K562 (cell line): ENCODE results near the gene NDUFB10. TPM values are rescaled to one million over a fixed set of nuclear protein-coding genes. Genes with fewer than 3 reads are reported as not detected.

ENCODE experiments used
- BACH1 ChIP-seq: fragments of 200-800 bp; sonication (Bioruptor generic); IDR thresholded peaks from 2 replicates; pipeline ENCODE4 v1.6.1; 2016; ENCODE audit warnings: missing genetic modification characterization, missing compliant biosample characterization
- BDP1 ChIP-seq: IDR thresholded peaks from 3 replicates; pipeline ENCODE4 v1.6.1; 2011; ENCODE audit not compliant: insufficient read length, insufficient read depth
- BRF2 ChIP-seq: IDR thresholded peaks from 3 replicates; pipeline ENCODE4 v1.6.1; 2011; ENCODE audit warnings: borderline replicate concordance, mild to moderate bottlenecking; ENCODE audit not compliant: insufficient read length, insufficient read depth
- DPF2 ChIP-seq: fragments of 450-650 bp; IDR thresholded peaks from 2 replicates; pipeline ENCODE4 v1.6.1; 2016
- E2F3 ChIP-seq: fragments of 250-450 bp; sonication (Bioruptor Pico); IDR thresholded peaks from 2 replicates; pipeline ENCODE4 v1.4.0; 2020; ENCODE audit warnings: mild to moderate bottlenecking
- EGR1 ChIP-seq: fragments of 450-650 bp; conservative IDR thresholded peaks from 2 replicates; pipeline ENCODE4 v1.6.1; 2017; ENCODE audit warnings: mild to moderate bottlenecking
- FOXM1 ChIP-seq, 2 experiments: fragments of 450-650 bp in 1 of 2; sonication (generic) in 1 of 2; formaldehyde crosslinking in 1 of 2; IDR thresholded peaks; 2 replicates each; pipeline versions ENCODE4 v1.6.1 to v1.9.0; 2017 to 2022; ENCODE audit warnings: low read depth in 2 of 2, mild to moderate bottlenecking in 2 of 2, missing genetic modification reagents in 1 of 2, moderate library complexity in 1 of 2
- HMG20A ChIP-seq: fragments of 450-650 bp; formaldehyde crosslinking; conservative IDR thresholded peaks from 2 replicates; pipeline ENCODE4 v1.4.0; 2020; ENCODE audit warnings: mild to moderate bottlenecking, mixed read lengths
- HMGN3 ChIP-seq: IDR thresholded peaks from 2 replicates; pipeline ENCODE4 v1.6.1; 2011; ENCODE audit warnings: borderline replicate concordance, low read depth, mild to moderate bottlenecking, mixed read lengths, low read length; ENCODE audit not compliant: insufficient read length; ENCODE audit errors: extremely low read depth
- KAT8 ChIP-seq: fragments of 450-650 bp; IDR thresholded peaks from 2 replicates; pipeline ENCODE4 v1.6.1; 2016; ENCODE audit warnings: low read depth, mild to moderate bottlenecking
- MED1 ChIP-seq: sonication (generic); formaldehyde crosslinking; IDR thresholded peaks from 2 replicates; pipeline ENCODE4 v1.8.1; 2023; ENCODE audit warnings: missing genetic modification reagents, borderline replicate concordance
- POLR2AphosphoS5 ChIP-seq: IDR thresholded peaks from 2 replicates; pipeline ENCODE4 v1.6.1; 2011; ENCODE audit warnings: mild to moderate bottlenecking, low read depth, low read length, moderate library complexity; ENCODE audit not compliant: control insufficient read depth, insufficient read depth
- RNF219 ChIP-seq: fragments of 250-450 bp; sonication (Bioruptor Pico); IDR thresholded peaks from 2 replicates; pipeline ENCODE4 v1.5.0; 2022; ENCODE audit warnings: mild to moderate bottlenecking
- SAP30 ChIP-seq: fragments of 200-600 bp; sonication (generic); IDR thresholded peaks from 2 replicates; pipeline ENCODE4 v1.6.1; 2012; ENCODE audit warnings: borderline replicate concordance, low read depth, mild to moderate bottlenecking, moderate library complexity, low read length, control low read depth, inconsistent platforms; ENCODE audit not compliant: insufficient read depth, poor library complexity, severe bottlenecking
- SIN3A ChIP-seq, 2 experiments: fragments of 150-350 bp in 1 of 2; IDR thresholded peaks; 2 replicates each; pipeline ENCODE4 v1.6.1; 2011 to 2016; ENCODE audit warnings: borderline replicate concordance in 2 of 2, low read depth in 2 of 2, low read length in 2 of 2, mild to moderate bottlenecking in 2 of 2, moderate library complexity in 2 of 2; ENCODE audit not compliant: control insufficient read depth in 1 of 2
- SMC3 ChIP-seq: conservative IDR thresholded peaks from 2 replicates; pipeline ENCODE4 v1.6.1; 2011; ENCODE audit warnings: low read depth, low read length, improper control_type of control experiment; ENCODE audit not compliant: insufficient read depth
- TAF7 ChIP-seq: fragments of 450-650 bp; IDR thresholded peaks from 2 replicates; pipeline ENCODE4 v1.6.1; 2016; ENCODE audit warnings: missing genetic modification characterization, missing compliant biosample characterization
- TBP ChIP-seq: optimal IDR thresholded peaks from 2 replicates; pipeline ENCODE3; 2011; ENCODE audit warnings: low read depth, low read length, improper control_type of control experiment
- ZNF398 ChIP-seq: fragments of 250-450 bp; sonication (Bioruptor Pico); IDR thresholded peaks from 2 replicates; pipeline ENCODE4 v1.8.0; 2021; ENCODE audit warnings: moderate library complexity, mild to moderate bottlenecking, inconsistent platforms
- ZNF449 ChIP-seq: fragments of 250-450 bp; sonication (Bioruptor Pico); IDR thresholded peaks from 2 replicates; pipeline ENCODE4 v1.8.0; 2022; ENCODE audit warnings: moderate library complexity, mild to moderate bottlenecking, inconsistent platforms
- ZNF561 ChIP-seq: fragments of 450-650 bp; formaldehyde crosslinking; conservative IDR thresholded peaks from 2 replicates; pipeline ENCODE4 v1.4.0; 2020; ENCODE audit warnings: mild to moderate bottlenecking, moderate library complexity
- ZNF76 ChIP-seq: fragments of 250-450 bp; sonication (Bioruptor Pico); IDR thresholded peaks from 2 replicates; pipeline ENCODE4 v1.4.0; 2020; ENCODE audit warnings: mild to moderate bottlenecking, moderate library complexity, borderline replicate concordance
- polyA plus RNA-seq, 8 experiments: library from polyadenylated mRNA; depleted of rRNA in 4 of 8; stranded (reverse) in 5 of 8; unstranded in 3 of 8; fragments of >200 nt; fragmentation: Nextera tagmentation in 2 of 8; fragmentation: Illumina TruSeq in 1 of 8; extraction: Ambion mirVana in 2 of 8; extraction: Trizol in 1 of 8; gene quantifications; 2 replicates each; pipeline versions ENCODE4 v1.2.1 to v1.2.3, GENCODE V29; 2011 to 2014; ENCODE audit warnings: inconsistent platforms in 1 of 8, missing spikeins in 1 of 8
- total RNA-seq, 7 experiments: library from RNA; depleted of rRNA in 6 of 7; stranded (reverse); fragments of >200 nt in 6 of 7; fragmentation: Illumina TruSeq in 2 of 7; extraction: Trizol in 2 of 7; gene quantifications; 2 replicates each; pipeline versions ENCODE4 v1.2.1 to v1.2.3, GENCODE V29; 2011 to 2021; ENCODE audit warnings: low replicate concordance in 1 of 7

The NDUFB10 gene
- total and polyA plus RNA-seq, 9 of the 15 experiments (the other 6 are each of a cell fraction or from before 2014, with no cell fraction given): 69.3 to 527 (median 161) TPM

- TF ChIP-seq ZNF398 (CRISPR knock-in tag): no peak
- TF ChIP-seq SMC3: no peak
- no peak for TF ChIP-seq ZNF449 (CRISPR knock-in tag)
- no peak for TF ChIP-seq E2F3 (CRISPR knock-in tag)
- no peak; the same call in 1 of the 2 replicates for TF ChIP-seq POLR2AphosphoS5
- no peak for TF ChIP-seq HMG20A (CRISPR knock-in tag)
- no peak for TF ChIP-seq TBP
- no peak for TF ChIP-seq BACH1 (tag)
- peak; percentile 54; the same call in 1 of the 2 replicates for TF ChIP-seq MED1
- no peak for TF ChIP-seq ZNF561
- TF ChIP-seq RNF219 (CRISPR knock-in tag): no peak
- TF ChIP-seq HMGN3: no peak
- no peak for TF ChIP-seq BRF2
- TF ChIP-seq SIN3A (IDR thresholded peaks at IDR 0.05; ENCODE audit: borderline replicate concordance in 2 of 2, control insufficient read depth in 1 of 2, low read depth in 2 of 2, low read length in 2 of 2): 0 out of 4 replicates have a peak, but pooled peaks of 1 of the 2 experiments have one; percentile 17
- no peak for TF ChIP-seq EGR1
- TF ChIP-seq DPF2: no peak
- no peak for TF ChIP-seq TAF7 (tag)
- TF ChIP-seq KAT8: no peak
- TF ChIP-seq ZNF76 (CRISPR knock-in tag): no peak
- no peak for TF ChIP-seq BDP1
- TF ChIP-seq SAP30: no peak
- TF ChIP-seq FOXM1 (IDR thresholded peaks at IDR 0.05; ENCODE audit: low read depth): no peak
- TF ChIP-seq FOXM1 (CRISPR knock-in tag; IDR thresholded peaks at IDR 0.05; ENCODE audit: low read depth): no peak
Measured at GRCh38 chr16:1961651-1962067, 2.3 kb downstream of the NDUFB10 start (continued).
